Epithelial cell of proximal tubule (primary cell): Measurements from ENCODE around the gene TTC27. TPM values are rescaled to one million over a fixed set of nuclear protein-coding genes. Genes with fewer than 3 reads are reported as not detected.

Source experiments
- DNase-seq: peaks from one replicate; pipeline ENCODE4 v3.0.0-alpha.2; 2011; ENCODE audit warnings: low read depth
- H3K4me3 ChIP-seq: 2 replicates; pipeline ENCODE4 v1.5.1; 2011; ENCODE audit warnings: low read depth, mild to moderate bottlenecking, low read length
- CTCF ChIP-seq: conservative IDR thresholded peaks from 2 replicates; pipeline ENCODE4 v1.5.1; 2012; ENCODE audit warnings: low read depth, mild to moderate bottlenecking, low read length
- total RNA-seq: library from RNA; depleted of rRNA; stranded (reverse); fragments of >200 nt; gene quantifications from 2 replicates; pipeline ENCODE4 v1.2.3, GENCODE V29; 2015

Gene TTC27
- total RNA-seq, 1 donor from 2014 or later, result 17.9 TPM

GRCh38 chr2:32663864-32664263, 36.0 kb downstream of the TTC27 start:
- H3K4me3 ChIP-seq, result no peak overlapping the region
- no peak for DNase-seq
- no peak for TF ChIP-seq CTCF

GRCh38 chr2:32666704-32667103, 38.9 kb downstream of the TTC27 start:
- no peak for DNase-seq
- TF ChIP-seq CTCF, result no peak
- no peak overlapping the region for H3K4me3 ChIP-seq

- TF ChIP-seq CTCF, result no peak
- H3K4me3 ChIP-seq, result no peak overlapping the region
- no peak for DNase-seq
Observed at GRCh38 chr2:32668254-32668653, 40.4 kb downstream of the TTC27 start.

GRCh38 chr2:32671885-32672533, 44.2 kb downstream of the TTC27 start:
- no peak for TF ChIP-seq CTCF
- DNase-seq, result no peak
- no peak overlapping the region for H3K4me3 ChIP-seq

GRCh38 chr2:32678825-32679224, 51.0 kb downstream of the TTC27 start:
- DNase-seq, result no peak
- TF ChIP-seq CTCF, result no peak
- no peak overlapping the region for H3K4me3 ChIP-seq

GRCh38 chr2:32680942-32681341, 53.1 kb downstream of the TTC27 start:
- no peak for DNase-seq
- TF ChIP-seq CTCF, result no peak
- H3K4me3 ChIP-seq, result no peak overlapping the region

GRCh38 chr2:32683520-32684086, 55.8 kb downstream of the TTC27 start:
- no peak for DNase-seq
- no peak overlapping the region for H3K4me3 ChIP-seq
- TF ChIP-seq CTCF, result no peak
